ENCODE data around the gene KCNIP4. TPM values are rescaled to one million over a fixed set of nuclear protein-coding genes. Genes with fewer than 3 reads are reported as not detected.

KCNIP4 gene
- total and polyA plus RNA-seq, 2 of the 8 experiments (the other 6 are each of a cell fraction or from before 2014, with no cell fraction given), result 0.06 TPM; not detected in 1

- TF ChIP-seq CHD7 (IDR thresholded peaks at IDR 0.05; ENCODE audit: insufficient replicate concordance, low read length) (no peak), SIN3A (conservative IDR thresholded peaks at IDR 0.05 in 1 of 2, IDR thresholded peaks at IDR 0.05 in 1 of 2; ENCODE audit: low read depth in 1 of 2, low read length in 2 of 2) (no peak), NANOG (IDR thresholded peaks at IDR 0.05; ENCODE audit: insufficient read depth, low read depth, low read length, poor library complexity, severe bottlenecking) (no peak), SIRT6 (IDR thresholded peaks at IDR 0.05; ENCODE audit: low read length) (no peak), MAX (IDR thresholded peaks at IDR 0.05) (no peak), CBX8 (IDR thresholded peaks at IDR 0.05; ENCODE audit: borderline replicate concordance, low read depth, low read length) (no peak), ATF2 (IDR thresholded peaks at IDR 0.05; ENCODE audit: low read length) (no peak), KDM1A (IDR thresholded peaks at IDR 0.05; ENCODE audit: borderline replicate concordance, low read length) (no peak), FOSL1 (IDR thresholded peaks at IDR 0.05; ENCODE audit: insufficient read depth, low read depth, low read length) (no peak)
Observed at GRCh38 chr4:21677173-21677572, 271.4 kb downstream of the KCNIP4 start (continued).

Data from H1 (cell line).